Choroid plexus epithelial cell (primary cell): Measurements from ENCODE around the gene CNTRL.
A peak's percentile ranks its signal among the peaks of the same experiment; 100 is the strongest.

ENCODE experiments used
- DNase-seq: peaks from one replicate; pipeline ENCODE4 v3.0.0-alpha.2; 2010; ENCODE audit warnings: low read depth
- H3K4me3 ChIP-seq: 2 replicates; pipeline ENCODE4 v1.5.1; 2011; ENCODE audit warnings: low read depth, mild to moderate bottlenecking, control low read depth, low read length, moderate library complexity
- TF ChIP-seq, protein P1 (sequence below): conservative IDR thresholded peaks from 2 replicates; pipeline ENCODE4 v1.5.1; 2011; ENCODE audit warnings: low read depth, mild to moderate bottlenecking, control low read depth, inconsistent platforms, low read length, moderate library complexity

Gene CNTRL

GRCh38 chr9:121038804-121039203 is 36.0 kb upstream of the CNTRL start:
- TF ChIP-seq, protein P1, sequence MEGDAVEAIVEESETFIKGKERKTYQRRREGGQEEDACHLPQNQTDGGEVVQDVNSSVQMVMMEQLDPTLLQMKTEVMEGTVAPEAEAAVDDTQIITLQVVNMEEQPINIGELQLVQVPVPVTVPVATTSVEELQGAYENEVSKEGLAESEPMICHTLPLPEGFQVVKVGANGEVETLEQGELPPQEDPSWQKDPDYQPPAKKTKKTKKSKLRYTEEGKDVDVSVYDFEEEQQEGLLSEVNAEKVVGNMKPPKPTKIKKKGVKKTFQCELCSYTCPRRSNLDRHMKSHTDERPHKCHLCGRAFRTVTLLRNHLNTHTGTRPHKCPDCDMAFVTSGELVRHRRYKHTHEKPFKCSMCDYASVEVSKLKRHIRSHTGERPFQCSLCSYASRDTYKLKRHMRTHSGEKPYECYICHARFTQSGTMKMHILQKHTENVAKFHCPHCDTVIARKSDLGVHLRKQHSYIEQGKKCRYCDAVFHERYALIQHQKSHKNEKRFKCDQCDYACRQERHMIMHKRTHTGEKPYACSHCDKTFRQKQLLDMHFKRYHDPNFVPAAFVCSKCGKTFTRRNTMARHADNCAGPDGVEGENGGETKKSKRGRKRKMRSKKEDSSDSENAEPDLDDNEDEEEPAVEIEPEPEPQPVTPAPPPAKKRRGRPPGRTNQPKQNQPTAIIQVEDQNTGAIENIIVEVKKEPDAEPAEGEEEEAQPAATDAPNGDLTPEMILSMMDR: no peak
- H3K4me3 ChIP-seq: no peak overlapping the region
- no peak for DNase-seq

- no peak overlapping the region for H3K4me3 ChIP-seq
- DNase-seq: no peak
- TF ChIP-seq, protein P1: no peak
Measured at GRCh38 chr9:121048175-121048574, 26.6 kb upstream of the CNTRL start.

DNA sequence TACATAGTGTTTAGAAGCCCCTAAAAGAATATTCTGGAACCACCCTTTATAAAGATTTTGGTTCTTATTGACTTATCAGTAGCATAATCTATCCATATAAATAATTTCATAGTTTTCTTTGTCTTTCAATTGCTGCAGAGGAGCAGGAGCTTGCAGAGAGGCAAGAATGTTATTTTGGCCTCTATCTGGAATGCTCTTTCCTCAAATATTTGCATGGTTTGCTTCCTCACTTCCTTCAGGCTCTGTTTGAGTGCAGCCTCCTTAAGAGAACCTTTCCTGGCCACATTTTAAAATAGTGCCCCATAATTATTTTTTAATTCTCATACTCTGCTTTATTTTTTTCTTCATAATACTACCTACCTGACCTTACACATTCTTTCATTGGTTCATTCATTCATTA is 26.1 kb upstream of the CNTRL start:
- peak; percentile 62 for DNase-seq
- H3K4me3 ChIP-seq: no peak overlapping the region
- TF ChIP-seq, protein P1: no peak

DNA sequence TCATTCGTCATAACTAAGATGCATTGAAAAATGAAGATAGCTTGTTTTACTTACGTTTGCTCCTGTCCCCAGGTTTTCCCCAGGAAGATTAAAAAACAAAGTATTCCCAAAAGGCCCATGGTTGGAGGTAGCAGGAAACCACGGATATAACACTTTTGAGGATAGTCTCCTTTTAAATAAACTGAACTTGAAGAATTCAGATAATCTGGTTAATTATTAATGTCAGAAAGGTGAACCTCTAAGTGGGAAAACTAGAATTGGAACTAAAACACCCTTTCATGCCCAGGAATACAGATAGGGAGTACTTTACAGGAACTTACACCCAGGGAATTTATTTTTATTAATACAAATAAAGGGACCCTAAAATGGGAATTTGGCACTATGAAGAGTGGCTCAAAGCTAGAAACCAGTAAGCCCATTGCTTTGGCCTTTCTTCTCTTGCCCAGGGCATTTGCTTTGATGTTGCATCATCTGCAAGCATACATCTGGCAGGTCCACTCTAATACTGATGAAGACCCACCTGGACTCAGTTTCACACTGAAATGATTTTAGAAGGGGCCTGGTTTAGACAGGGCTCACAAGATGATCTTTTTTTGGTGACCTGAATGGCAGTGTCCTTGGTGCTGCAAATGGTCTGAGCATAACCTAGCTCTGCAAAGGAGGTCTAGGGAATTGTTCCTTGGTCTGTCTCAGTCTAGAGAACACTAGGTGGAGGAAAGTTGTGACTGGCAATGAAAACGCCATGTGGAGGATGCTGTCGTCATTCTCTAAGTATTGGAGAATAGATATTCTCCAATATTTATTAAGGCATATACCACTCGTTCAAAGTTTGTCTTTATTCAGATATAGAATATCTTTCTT is 24.4 kb upstream of the CNTRL start, which contains the start of gene C5:
Gene C5, minus strand, starts transcription at position 148 of the 861 bp plus-strand sequence. Its CDS starts 29 bp downstream, at position 119.
- no peak within 1 kb of the TSS for H3K4me3 ChIP-seq
- no peak for DNase-seq
- TF ChIP-seq, protein P1: no peak

GRCh38 chr9:121053544-121053943 is 21.2 kb upstream of the CNTRL start:
- TF ChIP-seq, protein P1: no peak
- no peak for DNase-seq
- no peak overlapping the region for H3K4me3 ChIP-seq

- peak; percentile 18 for DNase-seq
- TF ChIP-seq, protein P1: peak; percentile 57
- no peak overlapping the region for H3K4me3 ChIP-seq
Measured at GRCh38 chr9:121055642-121056143, 19.1 kb upstream of the CNTRL start.
